GM12891 (cell line): Measurements from ENCODE around the gene UROS. TPM values are rescaled to one million over a fixed set of nuclear protein-coding genes. Genes with fewer than 3 reads are reported as not detected.

ENCODE experiments used
- DNase-seq: peaks from one replicate; pipeline ENCODE4 v3.0.0; 2011; ENCODE audit warnings: low spot score; ENCODE audit not compliant: insufficient read length
- FAIRE-seq: peaks from 2 replicates; lab custom pipeline; 2011; peaks lifted over from hg19 to GRCh38; lab: Jason Lieb, UNC
- PAX5 ChIP-seq: IDR thresholded peaks from 2 replicates; pipeline ENCODE4 v1.6.1; 2011; ENCODE audit warnings: low read length, moderate library complexity, mild to moderate bottlenecking; ENCODE audit not compliant: insufficient read depth, severe bottlenecking
- POLR2A ChIP-seq: IDR thresholded peaks from 2 replicates; pipeline ENCODE4 v1.6.1; 2011; ENCODE audit warnings: low read depth, low read length, control low read depth
- POLR2AphosphoS5 ChIP-seq: IDR thresholded peaks from 2 replicates; pipeline ENCODE4 v1.6.1; 2011; ENCODE audit warnings: low read depth, low read length, control low read depth
- POU2F2 ChIP-seq: IDR thresholded peaks from 2 replicates; pipeline ENCODE4 v1.6.1; 2011; ENCODE audit warnings: low read depth, mild to moderate bottlenecking, control low read depth, low read length, moderate library complexity
- SPI1 ChIP-seq: IDR thresholded peaks from 2 replicates; pipeline ENCODE4 v1.6.1; 2011; ENCODE audit warnings: low read depth, low read length, control low read depth
- TAF1 ChIP-seq: IDR thresholded peaks from 2 replicates; pipeline ENCODE4 v1.6.1; 2011; ENCODE audit warnings: low read depth, low read length, control low read depth
- polyA plus RNA-seq: library from polyadenylated mRNA; unstranded; fragments of >200 nt; gene quantifications from one replicate; pipeline ENCODE4 v1.2.1, GENCODE V29; 2012; ENCODE audit warnings: low read depth, missing spikeins, inconsistent platforms; ENCODE audit not compliant: missing spikeins

The UROS gene
- 63.6 TPM for polyA plus RNA-seq

DNA sequence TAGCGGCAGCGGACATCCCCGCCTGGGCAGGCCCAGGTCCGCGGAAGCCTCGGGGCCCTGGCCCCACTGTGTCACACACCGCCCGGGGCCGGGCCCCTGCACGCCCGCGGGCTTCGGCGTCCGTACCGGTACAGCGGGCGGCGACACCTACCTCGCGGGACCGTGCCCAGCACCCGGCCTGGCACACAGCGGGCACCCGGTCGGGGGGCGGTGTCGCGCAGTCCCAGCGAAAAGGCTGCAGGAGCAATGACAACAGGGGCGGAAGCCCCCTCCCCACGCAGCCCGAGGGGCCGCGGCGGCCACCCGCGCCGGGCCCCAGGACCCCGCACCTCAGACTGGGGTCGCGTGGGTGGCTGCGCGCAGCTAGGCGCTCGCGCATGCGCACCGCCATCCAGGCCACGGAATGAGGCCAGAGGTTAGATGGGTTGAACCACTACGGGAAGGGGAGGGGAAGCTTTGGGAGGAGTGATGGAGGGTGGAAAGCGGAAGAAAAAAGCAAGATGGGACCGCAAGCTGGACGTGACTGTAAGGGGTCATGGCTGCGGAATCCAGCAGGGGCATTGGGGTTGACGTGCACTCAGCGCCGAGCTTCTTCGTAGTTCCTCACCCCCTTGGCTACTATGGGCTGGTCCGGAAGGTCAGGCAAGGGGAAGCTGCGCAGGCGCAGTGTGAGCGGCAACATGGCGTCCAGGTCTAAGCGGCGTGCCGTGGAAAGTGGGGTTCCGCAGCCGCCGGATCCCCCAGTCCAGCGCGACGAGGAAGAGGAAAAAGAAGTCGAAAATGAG, at the start of gene UROS, which contains the start of gene BCCIP:
Gene UROS, minus strand, starts transcription at position 381 of the 785 bp plus-strand sequence. CDS start 6,759 bp downstream, outside the sequence.
Gene BCCIP, plus strand, starts transcription at position 669 of the 785 bp plus-strand sequence. Its CDS starts 12 bp downstream, at position 681.
- FAIRE-seq, result peak; percentile 95
- DNase-seq, result peak; percentile 87
- no peak; the same call in 1 of the 2 replicates for TF ChIP-seq POU2F2
- TF ChIP-seq POLR2AphosphoS5, result peak; percentile 88
- TF ChIP-seq TAF1, result peak; percentile 93
- TF ChIP-seq POLR2A, result peak; percentile 76
- peak; percentile 7; the same call in 1 of the 2 replicates for TF ChIP-seq SPI1
- no peak for TF ChIP-seq PAX5

DNA sequence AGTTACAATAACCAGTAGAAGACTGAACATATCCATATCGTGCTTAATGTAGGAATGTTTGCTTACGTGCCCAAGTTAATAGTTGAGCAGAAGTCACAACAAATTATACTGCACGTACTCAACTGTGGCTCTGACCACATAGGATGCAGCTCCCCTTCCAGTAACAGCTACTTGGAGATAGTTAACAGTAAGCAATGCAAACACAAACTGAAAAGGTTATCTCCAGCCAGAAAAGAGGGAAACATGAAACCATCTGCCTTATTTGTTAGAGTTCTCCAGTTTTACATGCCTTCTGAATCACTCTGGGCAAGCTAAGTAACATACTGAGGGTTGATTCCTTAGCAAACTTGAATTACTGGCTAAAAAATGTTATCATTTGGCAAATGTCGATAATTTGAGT, 48.3 kb upstream of the UROS start:
- no peak for DNase-seq
- no peak for TF ChIP-seq POLR2A
- no peak for TF ChIP-seq SPI1
- TF ChIP-seq POLR2AphosphoS5, result no peak
- no peak for TF ChIP-seq TAF1
- TF ChIP-seq PAX5, result no peak
- TF ChIP-seq POU2F2, result no peak
- peak; percentile 56 for FAIRE-seq

DNA sequence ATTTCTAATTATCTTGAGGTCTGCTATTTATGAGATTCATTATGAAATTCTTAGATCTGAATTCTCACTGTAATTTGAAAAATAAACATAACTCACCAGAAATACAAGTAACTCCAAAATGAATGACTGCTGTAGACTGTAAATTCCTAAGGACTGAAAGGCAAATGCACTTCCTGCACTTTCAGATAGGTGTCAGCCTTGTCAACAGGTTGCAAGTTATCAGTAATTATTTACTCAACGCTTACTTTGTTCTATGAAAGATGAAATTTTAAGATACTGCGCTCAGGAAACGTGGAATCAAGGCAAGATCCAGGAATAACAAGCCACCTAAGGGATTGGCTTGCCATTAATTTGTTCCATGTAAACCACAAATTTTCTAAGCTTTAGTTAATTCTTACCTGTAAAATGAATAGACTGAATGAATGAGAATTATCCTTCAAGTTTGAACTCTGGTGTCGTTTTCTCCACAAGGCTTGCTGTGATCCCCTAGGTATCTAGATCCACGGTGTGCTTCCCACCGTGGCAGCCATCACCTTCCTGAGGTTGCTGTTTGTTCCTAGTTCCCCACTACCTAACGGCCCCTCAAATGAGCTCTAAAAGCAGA, 45.4 kb upstream of the UROS start:
- TF ChIP-seq POU2F2, result no peak
- no peak for TF ChIP-seq TAF1
- TF ChIP-seq POLR2AphosphoS5, result no peak
- no peak for TF ChIP-seq POLR2A
- no peak for TF ChIP-seq SPI1
- TF ChIP-seq PAX5, result no peak
- DNase-seq (peak; percentile 15), FAIRE-seq (peak; percentile 91)

DNA sequence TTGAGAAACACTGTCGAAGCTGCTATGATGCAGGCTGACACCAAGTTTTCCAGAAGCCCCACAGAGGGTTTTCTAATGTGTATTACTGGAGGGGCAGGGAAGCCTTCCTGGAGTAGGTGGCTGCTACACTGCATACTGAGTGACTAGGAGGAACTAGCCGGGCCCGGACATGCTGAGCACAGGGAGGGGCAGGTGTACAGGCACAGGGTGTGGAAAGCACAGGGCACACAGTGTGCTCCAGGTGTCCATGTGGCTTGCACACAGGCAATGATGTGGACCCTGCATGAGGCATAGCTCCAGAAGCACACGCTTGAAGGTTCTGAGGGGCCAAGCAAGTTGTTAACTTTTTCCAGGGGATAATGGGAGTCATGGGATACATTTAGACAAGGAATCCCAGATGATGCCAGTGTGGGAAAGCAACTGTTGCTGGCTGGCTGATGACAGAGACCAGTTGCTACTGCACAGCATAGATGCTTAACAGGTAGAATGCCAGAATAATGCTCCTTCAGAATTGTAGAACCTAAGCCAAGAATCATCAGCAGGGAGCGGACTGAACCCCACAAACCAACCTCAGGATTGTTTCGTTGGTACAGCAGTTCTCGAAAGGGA, 43.5 kb upstream of the UROS start:
- DNase-seq (no peak), FAIRE-seq (no peak)
- TF ChIP-seq SPI1 (no peak), PAX5 (no peak), POLR2A (no peak), POLR2AphosphoS5 (no peak), TAF1 (no peak), POU2F2 (no peak)

DNA sequence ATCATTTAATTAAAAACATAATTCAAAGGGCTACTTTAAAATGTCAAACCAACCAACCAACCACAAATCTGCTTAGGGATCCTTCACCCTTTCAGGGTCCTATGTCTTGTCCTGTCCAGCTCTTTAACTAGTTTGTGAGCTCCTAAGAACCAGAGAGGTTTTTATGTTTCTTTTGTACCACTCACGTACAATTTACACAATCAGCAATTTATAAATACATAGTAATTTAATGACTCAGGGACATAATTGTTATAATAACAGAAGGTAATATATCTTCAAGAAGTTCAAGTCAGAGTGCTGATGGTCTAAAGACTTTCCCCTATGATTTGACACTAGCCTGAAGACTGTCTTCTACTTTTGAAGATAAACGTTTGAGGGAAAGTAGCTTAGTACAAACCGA, 42.1 kb upstream of the UROS start:
- FAIRE-seq (no peak), DNase-seq (no peak)
- no peak for TF ChIP-seq SPI1
- TF ChIP-seq TAF1, result no peak
- TF ChIP-seq POU2F2, result no peak
- no peak for TF ChIP-seq PAX5
- no peak for TF ChIP-seq POLR2AphosphoS5
- no peak for TF ChIP-seq POLR2A

DNA sequence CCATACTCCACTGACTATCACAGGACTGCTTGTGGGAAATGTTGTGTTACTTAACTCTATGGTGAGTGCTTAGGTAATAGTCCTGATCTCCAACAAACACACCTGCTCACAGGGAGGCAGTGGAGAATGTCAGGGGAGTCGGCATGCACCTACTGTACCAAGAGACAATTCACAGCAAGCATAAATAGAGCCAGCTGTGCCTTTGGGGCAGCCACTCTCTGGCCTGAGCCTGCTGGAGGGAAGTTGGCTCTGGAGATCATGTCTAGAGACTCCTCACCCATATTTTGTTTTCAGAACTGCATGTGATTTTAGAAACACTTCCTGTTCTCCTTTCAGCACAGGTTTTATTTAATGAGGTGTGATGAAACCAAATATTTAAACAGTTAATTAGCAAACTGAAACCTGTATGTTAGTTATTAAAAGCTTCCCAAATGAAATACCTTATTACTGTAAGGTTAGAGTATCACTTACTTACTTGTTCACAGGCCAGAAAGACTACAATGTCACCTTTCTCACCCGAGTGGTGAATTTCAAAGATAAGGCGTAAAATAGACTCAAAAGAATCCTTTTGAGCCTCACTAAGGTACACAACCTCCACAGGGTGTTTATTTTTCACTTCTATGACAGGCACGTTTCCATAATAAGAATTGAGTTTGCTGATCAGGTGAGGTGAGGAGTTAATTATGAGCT, 36.2 kb upstream of the UROS start:
- TF ChIP-seq PAX5 (no peak), POLR2AphosphoS5 (no peak), POU2F2 (no peak), TAF1 (no peak), SPI1 (no peak), POLR2A (no peak)
- DNase-seq (no peak), FAIRE-seq (peak; percentile 33)

DNA sequence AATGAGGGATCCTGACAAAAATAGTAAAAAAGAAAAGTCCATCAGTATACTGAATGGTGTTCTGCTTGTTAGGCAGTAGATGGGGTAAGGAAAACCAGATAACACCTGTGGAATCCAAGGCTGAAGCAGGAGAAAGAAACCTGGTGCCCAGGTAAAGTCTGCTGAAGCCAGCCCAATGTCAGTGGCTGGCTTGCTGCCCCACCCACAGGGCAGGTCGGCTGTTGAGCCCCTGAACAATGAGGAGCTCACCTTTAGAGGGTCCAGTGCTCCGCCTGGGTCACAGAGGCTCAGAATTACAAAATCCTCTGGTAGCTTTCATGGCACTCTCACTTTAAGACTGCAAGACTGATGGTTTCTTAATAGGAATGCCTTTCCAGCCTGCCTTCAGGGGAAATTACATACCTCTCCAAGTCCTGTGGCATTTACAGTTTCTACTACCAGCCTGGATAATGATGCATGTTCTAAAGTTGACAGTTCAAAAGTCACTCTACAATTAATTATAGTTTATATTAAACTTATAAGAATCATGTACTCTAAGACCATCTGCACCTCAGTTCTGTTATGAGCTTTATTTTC, 34.2 kb upstream of the UROS start:
- DNase-seq (no peak), FAIRE-seq (no peak)
- no peak for TF ChIP-seq POU2F2
- no peak for TF ChIP-seq POLR2AphosphoS5
- TF ChIP-seq POLR2A, result no peak
- TF ChIP-seq PAX5, result no peak
- TF ChIP-seq TAF1, result no peak
- no peak for TF ChIP-seq SPI1

DNA sequence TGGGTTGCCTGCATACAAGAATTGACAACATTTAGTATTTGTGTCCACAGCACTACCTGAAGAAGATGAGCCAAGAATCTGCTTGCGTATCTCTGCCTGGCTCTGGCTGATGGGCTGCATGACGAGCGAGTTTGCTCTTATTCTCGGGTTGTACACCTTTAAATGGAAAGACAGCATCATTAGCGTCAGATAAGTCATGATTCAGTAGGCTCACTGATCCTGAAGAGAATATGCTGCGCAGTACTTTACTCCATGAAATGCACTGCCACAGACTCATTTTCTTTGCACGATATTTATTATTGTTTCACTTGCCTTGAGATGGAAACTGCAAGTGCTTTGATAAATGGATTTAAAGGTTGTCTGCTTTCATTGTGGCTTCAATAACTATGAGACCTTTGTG, 29.4 kb upstream of the UROS start:
- no peak for FAIRE-seq
- TF ChIP-seq POLR2A (no peak), PAX5 (no peak), SPI1 (no peak), TAF1 (no peak), POLR2AphosphoS5 (no peak), POU2F2 (no peak)
- DNase-seq, result no peak

DNA sequence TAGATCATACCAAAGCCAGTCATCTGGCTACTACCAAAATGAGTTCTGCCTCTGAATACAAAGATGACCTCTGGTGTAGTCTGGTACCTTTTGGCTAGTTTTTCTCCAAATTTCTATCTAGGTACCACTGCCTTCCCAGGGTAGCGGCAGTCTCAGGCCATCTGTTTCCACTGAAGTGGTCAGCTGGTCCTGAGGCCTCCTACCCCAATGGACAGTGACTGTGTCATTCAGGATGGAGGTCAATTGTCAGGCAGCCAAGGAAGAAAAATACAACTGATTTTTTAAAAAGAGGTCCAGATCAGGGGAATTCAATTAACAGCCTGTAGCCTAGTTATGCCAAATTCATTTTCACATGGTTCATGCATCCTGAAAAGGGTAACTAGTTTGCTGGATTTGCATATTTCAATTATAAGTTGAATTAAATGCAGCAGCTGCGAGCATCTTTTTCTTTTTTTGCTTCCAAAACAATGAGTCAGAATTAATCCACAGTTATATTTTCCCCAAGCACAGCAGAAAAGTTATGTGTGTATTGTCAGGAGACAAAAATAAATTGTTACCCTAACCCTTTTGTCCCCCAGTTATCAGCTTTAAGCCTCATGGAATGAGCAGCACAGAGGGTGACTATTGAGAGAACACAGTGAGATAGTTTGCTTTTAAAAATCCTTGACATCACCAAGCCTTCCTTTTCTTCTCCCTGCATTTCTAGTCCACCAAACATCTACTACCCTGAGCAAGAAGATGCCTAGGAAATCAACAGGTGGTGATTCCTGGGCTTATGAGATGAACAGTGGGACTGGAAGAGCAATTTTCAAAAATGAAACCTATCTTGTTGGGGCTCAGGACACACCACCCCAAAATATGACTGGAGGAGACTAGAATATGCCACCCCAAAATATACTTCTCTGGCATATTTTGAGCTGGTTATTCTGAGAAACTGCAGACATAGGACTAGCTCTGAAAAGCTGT, 28.0 kb upstream of the UROS start:
- FAIRE-seq, result no peak
- no peak for TF ChIP-seq POU2F2
- no peak for TF ChIP-seq POLR2A
- TF ChIP-seq SPI1, result no peak
- TF ChIP-seq POLR2AphosphoS5, result no peak
- TF ChIP-seq PAX5, result no peak
- no peak for TF ChIP-seq TAF1
- no peak for DNase-seq
